HepG2 (cell line): ENCODE measurements around the gene POLR1D. TPM values are rescaled to one million over a fixed set of nuclear protein-coding genes. Genes with fewer than 3 reads are reported as not detected.
A peak's percentile ranks its signal among the peaks of the same experiment; 100 is the strongest.

ENCODE experiments used
- AGO1 ChIP-seq: fragments of 200-400 bp; formaldehyde crosslinking; IDR thresholded peaks from 2 replicates; pipeline ENCODE4 v1.6.1; 2017; ENCODE audit warnings: mild to moderate bottlenecking, low read depth, low read length, moderate library complexity; ENCODE audit not compliant: poor library complexity, severe bottlenecking
- ATF7 ChIP-seq, 2 experiments: fragments of 450-650 bp in 1 of 2; sonication (generic) in 1 of 2; formaldehyde crosslinking in 1 of 2; IDR thresholded peaks; 2 replicates each; pipeline versions ENCODE4 v1.4.0 to v1.6.1; 2016 to 2020; ENCODE audit warnings: antibody characterized with exemption in 1 of 2, mild to moderate bottlenecking in 1 of 2, missing genetic modification reagents in 1 of 2
- JUND ChIP-seq: sonication (generic); formaldehyde crosslinking; IDR thresholded peaks from 2 replicates; pipeline ENCODE4 v1.8.0; 2022; ENCODE audit warnings: mild to moderate bottlenecking, missing genetic modification reagents
- LBX2 ChIP-seq: sonication (generic); formaldehyde crosslinking; IDR thresholded peaks from 2 replicates; pipeline ENCODE4 v1.5.0; 2020; ENCODE audit warnings: missing genetic modification reagents, mild to moderate bottlenecking, borderline replicate concordance
- MAFG ChIP-seq: sonication (generic); formaldehyde crosslinking; IDR thresholded peaks from 2 replicates; pipeline ENCODE4 v1.5.1; 2020; ENCODE audit warnings: mild to moderate bottlenecking, missing genetic modification reagents
- PHF8 ChIP-seq: sonication (generic); formaldehyde crosslinking; IDR thresholded peaks from 2 replicates; pipeline ENCODE4 v1.5.0; 2020; ENCODE audit warnings: missing genetic modification reagents
- PPARG ChIP-seq: conservative IDR thresholded peaks from 2 replicates; pipeline ENCODE4 v1.6.1; 2016; ENCODE audit warnings: missing biosample characterization, missing genetic modification reagents
- RNF2 ChIP-seq: fragments of 450-650 bp; conservative IDR thresholded peaks from 2 replicates; pipeline ENCODE4 v1.6.1; 2016; ENCODE audit warnings: low read depth
- SCMH1 ChIP-seq: sonication (generic); formaldehyde crosslinking; IDR thresholded peaks from 2 replicates; pipeline ENCODE4 v1.9.0; 2021; ENCODE audit warnings: missing genetic modification reagents, mild to moderate bottlenecking, borderline replicate concordance
- SRSF1 ChIP-seq: fragments of 200-400 bp; formaldehyde crosslinking; optimal IDR thresholded peaks from 2 replicates; pipeline ENCODE3; 2017; ENCODE audit warnings: mild to moderate bottlenecking, low read depth, low read length, moderate library complexity
- TBX3 ChIP-seq: fragments of 450-650 bp; IDR thresholded peaks from 2 replicates; pipeline ENCODE4 v1.6.1; 2017; ENCODE audit warnings: antibody characterized with exemption, mild to moderate bottlenecking, inconsistent platforms, borderline replicate concordance
- ZBTB42 ChIP-seq: sonication (generic); formaldehyde crosslinking; IDR thresholded peaks from 2 replicates; pipeline ENCODE4 v1.5.0; 2020; ENCODE audit warnings: mild to moderate bottlenecking, missing genetic modification reagents
- ZFP36L2 ChIP-seq: sonication (generic); formaldehyde crosslinking; IDR thresholded peaks from 2 replicates; pipeline ENCODE4 v1.4.0; 2020; ENCODE audit warnings: missing genetic modification reagents
- ZNF10 ChIP-seq: sonication (generic); formaldehyde crosslinking; IDR thresholded peaks from 2 replicates; pipeline ENCODE4 v1.4.0; 2020; ENCODE audit warnings: mild to moderate bottlenecking, low read depth, missing genetic modification reagents, borderline replicate concordance
- ZNF362 ChIP-seq: sonication (generic); formaldehyde crosslinking; IDR thresholded peaks from 2 replicates; pipeline ENCODE4 v1.4.0; 2020; ENCODE audit warnings: missing genetic modification reagents, mild to moderate bottlenecking, borderline replicate concordance
- ZNF513 ChIP-seq: sonication (generic); formaldehyde crosslinking; conservative IDR thresholded peaks from 2 replicates; pipeline ENCODE4 v1.5.0; 2020; ENCODE audit warnings: missing genetic modification reagents
- ZNF598 ChIP-seq: sonication (generic); formaldehyde crosslinking; IDR thresholded peaks from 2 replicates; pipeline ENCODE4 v1.5.1; 2020; ENCODE audit warnings: mild to moderate bottlenecking, missing genetic modification reagents, borderline replicate concordance
- ZNF674 ChIP-seq: sonication (generic); formaldehyde crosslinking; IDR thresholded peaks from 2 replicates; pipeline ENCODE4 v1.5.0; 2020; ENCODE audit warnings: low read depth, mild to moderate bottlenecking, missing genetic modification reagents
- ZNF816 ChIP-seq: sonication (generic); formaldehyde crosslinking; IDR thresholded peaks from 2 replicates; pipeline ENCODE4 v1.8.0; 2022; ENCODE audit warnings: missing genetic modification reagents, mild to moderate bottlenecking, borderline replicate concordance
- ZNF850 ChIP-seq: sonication (generic); formaldehyde crosslinking; conservative IDR thresholded peaks from 2 replicates; pipeline ENCODE4 v1.9.0; 2021; ENCODE audit warnings: mild to moderate bottlenecking, missing genetic modification reagents
- ZNF891 ChIP-seq: sonication (generic); formaldehyde crosslinking; IDR thresholded peaks from 2 replicates; pipeline ENCODE4 v1.5.0; 2020; ENCODE audit warnings: mild to moderate bottlenecking, missing genetic modification reagents
- polyA plus RNA-seq, 8 experiments: library from polyadenylated mRNA; depleted of rRNA in 3 of 8; stranded (reverse) in 7 of 8; unstranded in 1 of 8; fragments of >200 nt; fragmentation: Illumina TruSeq in 4 of 8; extraction: Trizol in 4 of 8; gene quantifications; 2 replicates each; pipeline versions ENCODE4 v1.2.1 to v1.2.3, GENCODE V29; 2011 to 2016; ENCODE audit warnings: low read depth in 4 of 8, missing spikeins in 1 of 8, mixed read lengths in 1 of 8; ENCODE audit not compliant: insufficient read depth in 1 of 8
- total RNA-seq, 5 experiments: library from RNA; depleted of rRNA; stranded (reverse); fragments of >200 nt; fragmentation: Illumina TruSeq; extraction: Trizol; gene quantifications; 2 replicates each; pipeline ENCODE4 v1.2.3, GENCODE V29; 2016; ENCODE audit warnings: low read depth in 1 of 5
- TF ChIP-seq, protein P1 (sequence below): sonication (generic); formaldehyde crosslinking; IDR thresholded peaks from 2 replicates; pipeline ENCODE4 v1.4.0; 2020; ENCODE audit warnings: missing genetic modification reagents
- TF ChIP-seq, protein P2 (sequence below): sonication (generic); formaldehyde crosslinking; IDR thresholded peaks from 2 replicates; pipeline ENCODE4 v1.4.0; 2020; ENCODE audit warnings: missing genetic modification reagents, mild to moderate bottlenecking, borderline replicate concordance

The POLR1D gene
- total and polyA plus RNA-seq, 2 of the 13 experiments (the other 11 are each of a cell fraction or from before 2014, with no cell fraction given): 183 to 490 TPM

- TF ChIP-seq PPARG (CRISPR knock-in tag) (no peak), ZNF850 (CRISPR knock-in tag) (no peak; the same call in 1 of the 2 replicates), ZNF891 (CRISPR knock-in tag) (no peak), AGO1 (peak; percentile 14), TBX3 (peak; percentile 12; the same call in 1 of the 2 replicates), ZNF10 (CRISPR knock-in tag) (no peak), SRSF1 (peak; percentile 38), ZNF674 (CRISPR knock-in tag) (no peak), ZNF598 (CRISPR knock-in tag) (no peak), RNF2 (no peak), LBX2 (CRISPR knock-in tag) (no peak), JUND (CRISPR knock-in tag) (no peak), ATF7 (IDR thresholded peaks at IDR 0.05) (no peak), ATF7 (CRISPR knock-in tag; IDR thresholded peaks at IDR 0.05) (no peak), ZNF362 (no peak), SCMH1 (CRISPR knock-in tag) (no peak), MAFG (no peak), ZNF816 (CRISPR knock-in tag) (no peak), PHF8 (CRISPR knock-in tag) (peak; percentile 46), ZBTB42 (0 out of 2 replicates have a peak, but pooled peaks have one; percentile 29), ZNF513 (CRISPR knock-in tag) (no peak), ZFP36L2 (CRISPR knock-in tag) (no peak)
- TF ChIP-seq, protein P1, sequence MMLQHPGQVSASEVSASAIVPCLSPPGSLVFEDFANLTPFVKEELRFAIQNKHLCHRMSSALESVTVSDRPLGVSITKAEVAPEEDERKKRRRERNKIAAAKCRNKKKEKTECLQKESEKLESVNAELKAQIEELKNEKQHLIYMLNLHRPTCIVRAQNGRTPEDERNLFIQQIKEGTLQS (CRISPR knock-in tag): no peak
- TF ChIP-seq, protein P2, sequence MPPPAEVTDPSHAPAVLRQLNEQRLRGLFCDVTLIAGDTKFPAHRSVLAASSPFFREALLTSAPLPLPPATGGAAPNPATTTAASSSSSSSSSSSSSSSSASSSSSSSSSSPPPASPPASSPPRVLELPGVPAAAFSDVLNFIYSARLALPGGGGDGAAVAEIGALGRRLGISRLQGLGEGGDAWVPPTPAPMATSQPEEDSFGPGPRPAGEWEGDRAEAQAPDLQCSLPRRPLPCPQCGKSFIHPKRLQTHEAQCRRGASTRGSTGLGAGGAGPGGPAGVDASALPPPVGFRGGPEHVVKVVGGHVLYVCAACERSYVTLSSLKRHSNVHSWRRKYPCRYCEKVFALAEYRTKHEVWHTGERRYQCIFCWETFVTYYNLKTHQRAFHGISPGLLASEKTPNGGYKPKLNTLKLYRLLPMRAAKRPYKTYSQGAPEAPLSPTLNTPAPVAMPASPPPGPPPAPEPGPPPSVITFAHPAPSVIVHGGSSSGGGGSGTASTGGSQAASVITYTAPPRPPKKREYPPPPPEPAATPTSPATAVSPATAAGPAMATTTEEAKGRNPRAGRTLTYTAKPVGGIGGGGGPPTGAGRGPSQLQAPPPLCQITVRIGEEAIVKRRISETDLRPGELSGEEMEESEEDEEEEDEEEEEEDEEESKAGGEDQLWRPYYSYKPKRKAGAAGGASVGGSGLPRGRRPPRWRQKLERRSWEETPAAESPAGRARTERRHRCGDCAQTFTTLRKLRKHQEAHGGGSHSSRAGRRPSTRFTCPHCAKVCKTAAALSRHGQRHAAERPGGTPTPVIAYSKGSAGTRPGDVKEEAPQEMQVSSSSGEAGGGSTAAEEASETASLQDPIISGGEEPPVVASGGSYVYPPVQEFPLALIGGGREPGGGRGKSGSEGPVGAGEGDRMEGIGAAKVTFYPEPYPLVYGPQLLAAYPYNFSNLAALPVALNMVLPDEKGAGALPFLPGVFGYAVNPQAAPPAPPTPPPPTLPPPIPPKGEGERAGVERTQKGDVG (CRISPR knock-in tag): no peak
These were observed 1.1 kb upstream of the POLR1D start, which contains the start of gene LNX2 (continued) for GRCh38 chr13:27620377-27621115.
